Left ventricle myocardium inferior (tissue), 1 donor: ENCODE data around the gene TSGA10IP. TPM values are rescaled to one million over a fixed set of nuclear protein-coding genes. Genes with fewer than 3 reads are reported as not detected.

Experiments
- DNase-seq: peaks from one replicate; pipeline ENCODE4 v3.0.0-alpha.2; 2020
- H3K27ac ChIP-seq: fragments of 200-600 bp; replicated peaks from 2 replicates; pipeline ENCODE4 v1.8.0; 2021
- H3K27me3 ChIP-seq: fragments of 200-600 bp; 2 replicates; pipeline ENCODE4 v1.8.0; 2021; ENCODE audit warnings: low read depth
- H3K36me3 ChIP-seq: fragments of 200-600 bp; 2 replicates; pipeline ENCODE4 v1.8.0; 2021
- H3K4me1 ChIP-seq: fragments of 200-600 bp; 2 replicates; pipeline ENCODE4 v1.8.0; 2021
- H3K4me3 ChIP-seq: fragments of 200-600 bp; 2 replicates; pipeline ENCODE4 v1.8.0; 2021; ENCODE audit warnings: mild to moderate bottlenecking, moderate library complexity
- H3K9me3 ChIP-seq: fragments of 200-600 bp; replicated peaks from 2 replicates; pipeline ENCODE4 v1.8.0; 2021
- intact Hi-C: fragments of 100-400 bp; cut with micrococcal nuclease; formaldehyde crosslinking; loops from one replicate; pipeline ENCODE4 v1.11.0; 2022
- long read RNA-seq: library from polyadenylated mRNA; unstranded; transcript quantifications from one replicate; pipeline ENCODE4 v2.0.0, GENCODE V29; 2021
- total RNA-seq: library from RNA; stranded (reverse); fragmentation: NEBNext Ultra II Directional; extraction: Animal tissue kit (Norgen Biotek cat#: 25700); gene quantifications from one replicate; pipeline ENCODE4 v1.2.1, GENCODE V29; 2021
- TF ChIP-seq, protein P1 (sequence below): fragments of 200-600 bp; IDR thresholded peaks from 2 replicates; pipeline ENCODE4 v1.8.0; 2021; ENCODE audit warnings: antibody characterized with exemption, mild to moderate bottlenecking, borderline replicate concordance
- donor health status: DM: no; HTN: yes; CAD: no; lungs with severe emphysema.

The TSGA10IP gene
- not detected for total RNA-seq
- long read RNA-seq: 0 reads

DNA sequence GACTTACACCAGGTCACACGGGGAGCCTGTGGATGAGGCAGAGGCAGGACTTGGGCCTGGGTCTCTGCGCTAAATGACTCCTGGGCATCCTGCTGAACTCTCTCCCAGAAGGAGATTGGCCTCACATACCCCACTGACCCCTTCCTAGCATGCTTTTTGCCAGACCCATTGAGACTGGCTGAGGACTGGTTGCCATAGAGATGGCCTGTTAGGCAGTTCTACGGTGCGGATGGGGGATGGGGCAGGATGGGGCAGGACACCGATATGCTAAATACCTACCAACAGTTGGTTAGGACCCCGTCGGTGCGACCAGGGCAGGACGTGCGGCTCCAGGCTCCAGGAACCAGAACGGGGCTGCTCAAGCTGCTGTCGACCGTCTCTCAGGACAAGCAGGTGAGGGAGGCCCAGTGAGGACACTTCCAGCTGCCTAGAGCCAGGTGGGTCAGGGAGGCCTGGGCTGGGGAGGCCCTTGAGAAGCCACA, at the start of gene TSGA10IP:
Gene TSGA10IP, plus strand, starts transcription at position 51 of the 482 bp plus-strand sequence. Its CDS starts 196 bp downstream, at position 247.
- Histone ChIP-seq H3K27ac (no peak within 1 kb of the TSS), H3K4me3 (no peak within 1 kb of the TSS), H3K27me3 (peaks cover 36% of the 10 kb centered on the region), H3K36me3 (no peaks in the 10 kb centered on the region), H3K9me3 (no peaks in the 10 kb centered on the region), H3K4me1 (no peaks in the 10 kb centered on the region)
- TF ChIP-seq, protein P1, sequence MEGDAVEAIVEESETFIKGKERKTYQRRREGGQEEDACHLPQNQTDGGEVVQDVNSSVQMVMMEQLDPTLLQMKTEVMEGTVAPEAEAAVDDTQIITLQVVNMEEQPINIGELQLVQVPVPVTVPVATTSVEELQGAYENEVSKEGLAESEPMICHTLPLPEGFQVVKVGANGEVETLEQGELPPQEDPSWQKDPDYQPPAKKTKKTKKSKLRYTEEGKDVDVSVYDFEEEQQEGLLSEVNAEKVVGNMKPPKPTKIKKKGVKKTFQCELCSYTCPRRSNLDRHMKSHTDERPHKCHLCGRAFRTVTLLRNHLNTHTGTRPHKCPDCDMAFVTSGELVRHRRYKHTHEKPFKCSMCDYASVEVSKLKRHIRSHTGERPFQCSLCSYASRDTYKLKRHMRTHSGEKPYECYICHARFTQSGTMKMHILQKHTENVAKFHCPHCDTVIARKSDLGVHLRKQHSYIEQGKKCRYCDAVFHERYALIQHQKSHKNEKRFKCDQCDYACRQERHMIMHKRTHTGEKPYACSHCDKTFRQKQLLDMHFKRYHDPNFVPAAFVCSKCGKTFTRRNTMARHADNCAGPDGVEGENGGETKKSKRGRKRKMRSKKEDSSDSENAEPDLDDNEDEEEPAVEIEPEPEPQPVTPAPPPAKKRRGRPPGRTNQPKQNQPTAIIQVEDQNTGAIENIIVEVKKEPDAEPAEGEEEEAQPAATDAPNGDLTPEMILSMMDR: no peak
- intact Hi-C loops: no loop called here
- DNase-seq: no peak

- intact Hi-C loops: no loop called here
- DNase-seq: no peak
- H3K9me3 ChIP-seq: no peaks in the 10 kb centered on the region
These were observed 49.7 kb upstream of the TSGA10IP start for GRCh38 chr11:65895482-65895981.

DNA sequence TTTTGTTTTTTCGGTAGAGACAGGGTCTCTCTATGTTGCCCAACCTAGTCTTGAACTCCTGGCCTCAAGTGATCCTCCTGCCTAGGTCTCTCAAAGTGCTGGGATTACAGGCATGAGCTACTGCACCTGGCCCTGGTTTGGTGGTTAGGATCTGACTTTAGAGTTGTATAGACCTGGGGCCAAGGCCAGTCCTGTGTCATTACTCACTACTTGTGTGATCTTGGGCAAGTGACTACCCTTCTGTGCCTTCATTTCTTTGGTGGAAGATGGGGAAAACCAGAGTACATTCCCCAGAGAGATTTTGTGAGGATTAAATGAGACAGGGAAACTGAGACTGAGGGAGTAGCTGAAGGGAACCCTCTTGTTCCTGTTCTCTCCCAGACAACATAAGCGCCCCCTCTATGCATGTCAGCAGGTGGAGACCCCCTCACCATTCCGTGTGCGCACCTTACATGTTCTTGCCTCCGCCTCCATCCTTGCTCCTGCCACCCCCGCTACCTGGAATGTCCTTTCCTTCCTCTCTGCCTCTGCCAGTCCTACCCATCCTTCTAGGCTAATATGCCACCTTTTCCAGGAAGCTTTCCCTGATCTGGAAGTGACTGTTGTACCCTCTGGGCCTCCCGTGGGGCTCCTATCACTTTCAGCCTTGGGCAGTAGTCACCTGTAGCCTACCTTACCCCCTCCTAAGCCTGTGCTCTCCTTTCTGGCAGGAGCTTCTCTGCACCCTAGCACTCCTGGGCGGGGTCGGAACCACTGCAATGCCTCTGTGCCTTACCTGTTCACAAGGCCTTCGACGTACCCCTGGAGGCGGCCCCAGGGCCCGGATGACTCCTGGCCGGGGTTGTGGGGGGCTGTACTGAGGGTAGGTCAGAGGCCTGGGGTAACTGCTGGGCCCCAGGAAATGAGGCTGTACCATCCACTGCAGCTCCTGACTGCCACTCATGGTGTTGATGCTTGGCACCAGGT, 49.0 kb upstream of the TSGA10IP start:
- no peaks in the 10 kb centered on the region for H3K36me3 ChIP-seq
- no peak overlapping the region for H3K4me3 ChIP-seq
- no peak for DNase-seq
- H3K27ac ChIP-seq: no peak overlapping the region
- H3K4me1 ChIP-seq: peaks cover 59% of the 10 kb centered on the region
- TF ChIP-seq, protein P1: no peak
- intact Hi-C loops: no loop called here
- no peaks in the 10 kb centered on the region for H3K9me3 ChIP-seq
- peaks cover 15% of the 10 kb centered on the region for H3K27me3 ChIP-seq

More at GRCh38 chr11:65895482-65895981, 49.7 kb upstream of the TSGA10IP start:
- Histone ChIP-seq H3K36me3 (no peaks in the 10 kb centered on the region), H3K4me3 (no peak overlapping the region), H3K4me1 (peaks cover 63% of the 10 kb centered on the region), H3K27me3 (peaks cover 15% of the 10 kb centered on the region), H3K27ac (no peak overlapping the region)
- TF ChIP-seq, protein P1: no peak

- intact Hi-C loops: no loop called here
- Histone ChIP-seq H3K27me3 (peaks cover 15% of the 10 kb centered on the region), H3K9me3 (no peaks in the 10 kb centered on the region), H3K4me1 (peaks cover 52% of the 10 kb centered on the region), H3K4me3 (no peak overlapping the region), H3K36me3 (no peaks in the 10 kb centered on the region), H3K27ac (no peak overlapping the region)
- TF ChIP-seq, protein P1: no peak
- DNase-seq: no peak
These were observed 48.2 kb upstream of the TSGA10IP start for GRCh38 chr11:65897020-65897471.

DNA sequence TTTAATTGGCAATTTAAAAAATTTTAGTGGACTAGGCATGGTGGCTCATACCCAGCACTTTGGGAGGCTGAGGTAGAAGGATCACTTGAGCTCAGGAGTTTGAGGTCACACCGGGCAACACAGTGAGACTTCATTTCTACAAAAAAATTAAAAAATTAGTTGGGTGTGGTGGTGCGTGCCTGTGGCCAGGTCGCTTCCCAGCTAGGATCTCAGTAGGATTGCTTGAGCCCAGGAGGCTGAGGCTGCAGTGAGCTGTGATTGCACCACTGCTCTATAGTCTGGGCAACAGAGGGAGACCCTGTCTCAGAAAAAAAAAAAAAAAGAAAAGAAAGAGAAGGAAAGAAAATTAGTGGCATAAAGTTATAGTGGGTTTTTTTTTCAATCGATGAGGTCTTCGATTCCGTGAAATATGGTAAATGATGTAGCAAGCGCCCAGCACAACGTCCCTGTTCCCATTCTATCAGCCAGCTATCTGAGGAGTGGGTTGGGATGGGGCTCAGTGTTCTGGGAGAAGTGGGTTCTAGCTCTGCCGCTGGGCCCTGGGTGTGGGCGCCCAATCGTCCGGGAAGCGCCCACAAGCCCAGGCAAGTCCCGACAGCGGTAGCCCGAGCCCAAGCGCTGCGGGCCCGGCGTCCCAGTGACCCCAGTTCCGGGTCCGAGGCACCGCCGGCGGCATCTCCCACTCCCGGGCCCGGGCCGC, 46.5 kb upstream of the TSGA10IP start:
- Histone ChIP-seq H3K27ac (peak overlapping the region; percentile 66), H3K4me1 (peaks cover 34% of the 10 kb centered on the region), H3K4me3 (peak overlapping the region; percentile 79), H3K36me3 (no peaks in the 10 kb centered on the region), H3K9me3 (no peaks in the 10 kb centered on the region), H3K27me3 (peaks cover 15% of the 10 kb centered on the region)
- intact Hi-C loops: no loop called here
- no peak for DNase-seq
- TF ChIP-seq, protein P1: no peak
